Activated naive CD8-positive, alpha-beta T cell treated with anti-CD3 and anti-CD28 coated beads, Interleukin-2, amount 50 U/mL, for 24 hours (primary cell): ENCODE results near the gene RNU7-1.

Source experiments
- ATAC-seq: fragments of 150-1000 bp; cut with Tn5 transposase; one replicate; pipeline ENCODE4 v1.10.0; 2021
- DNase-seq: peaks from one replicate; pipeline ENCODE4 v3.0.0; 2021
- H3K27ac Mint-ChIP-seq: one replicate; pipeline ENCODE4 v1.8.0; 2021; ENCODE audit warnings: mild to moderate bottlenecking, mixed read lengths
- H3K27me3 Mint-ChIP-seq: one replicate; pipeline ENCODE4 v1.8.0; 2021; ENCODE audit warnings: mixed read lengths
- H3K36me3 Mint-ChIP-seq: one replicate; pipeline ENCODE4 v1.8.0; 2021; ENCODE audit warnings: low read depth, mixed read lengths
- H3K4me1 Mint-ChIP-seq: one replicate; pipeline ENCODE4 v1.8.0; 2021; ENCODE audit warnings: mixed read lengths
- H3K4me3 Mint-ChIP-seq: one replicate; pipeline ENCODE4 v1.8.0; 2021; ENCODE audit warnings: mild to moderate bottlenecking, moderate library complexity, mixed read lengths
- H3K9me3 Mint-ChIP-seq: one replicate; pipeline ENCODE4 v1.8.0; 2021; ENCODE audit warnings: mixed read lengths

The RNU7-1 gene

DNA sequence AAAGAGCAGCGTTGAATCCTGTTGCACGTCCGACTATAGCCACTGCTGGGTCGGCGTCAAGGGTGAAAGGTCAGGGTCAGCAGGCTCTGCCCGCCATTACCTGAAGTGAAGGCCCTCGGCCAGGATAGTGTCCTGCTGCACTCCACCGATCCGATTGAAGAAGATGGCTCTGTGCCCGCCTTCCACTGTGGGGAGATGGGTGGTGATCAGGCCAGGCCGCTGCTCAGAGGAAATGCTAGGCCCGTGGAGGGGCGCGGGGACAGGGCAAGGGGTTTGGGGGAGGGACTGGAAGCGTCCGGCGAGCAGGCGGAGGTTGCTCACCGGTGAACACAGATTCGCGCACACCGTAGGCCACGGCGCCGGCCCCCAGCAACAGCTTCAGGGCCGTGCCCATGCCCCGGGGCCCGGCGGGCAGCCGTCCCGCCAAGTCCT is 26.5 kb downstream of the RNU7-1 start:
- H3K4me1 Mint-ChIP-seq: peaks cover 75% of the 10 kb centered on the region
- DNase-seq: no peak

GRCh38 chr12:6974180-6974579 is 30.6 kb downstream of the RNU7-1 start:
- Mint-ChIP-seq H3K27ac (peak overlapping the region; percentile 99), H3K27me3 (no peaks in the 10 kb centered on the region), H3K4me3 (no peak overlapping the region), H3K9me3 (no peaks in the 10 kb centered on the region), H3K36me3 (peaks cover 67% of the 10 kb centered on the region), H3K4me1 (peaks cover 43% of the 10 kb centered on the region)
- DNase-seq (no peak), ATAC-seq (no peak)

More for the DNA sequence above, 26.5 kb downstream of the RNU7-1 start:
- Mint-ChIP-seq H3K27ac (peak overlapping the region; percentile 99), H3K4me3 (peak overlapping the region; percentile 98), H3K36me3 (peaks cover 76% of the 10 kb centered on the region), H3K9me3 (no peaks in the 10 kb centered on the region), H3K27me3 (no peaks in the 10 kb centered on the region)
- ATAC-seq: no peak

- DNase-seq (no peak), ATAC-seq (no peak)
- no peaks in the 10 kb centered on the region for H3K9me3 Mint-ChIP-seq
- H3K36me3 Mint-ChIP-seq: peaks cover 61% of the 10 kb centered on the region
- H3K4me1 Mint-ChIP-seq: peaks cover 39% of the 10 kb centered on the region
- no peaks in the 10 kb centered on the region for H3K27me3 Mint-ChIP-seq
- H3K4me3 Mint-ChIP-seq: no peak overlapping the region
- peak overlapping the region; percentile 49 for H3K27ac Mint-ChIP-seq
Measured at GRCh38 chr12:6975297-6976032, 31.8 kb downstream of the RNU7-1 start.

DNA sequence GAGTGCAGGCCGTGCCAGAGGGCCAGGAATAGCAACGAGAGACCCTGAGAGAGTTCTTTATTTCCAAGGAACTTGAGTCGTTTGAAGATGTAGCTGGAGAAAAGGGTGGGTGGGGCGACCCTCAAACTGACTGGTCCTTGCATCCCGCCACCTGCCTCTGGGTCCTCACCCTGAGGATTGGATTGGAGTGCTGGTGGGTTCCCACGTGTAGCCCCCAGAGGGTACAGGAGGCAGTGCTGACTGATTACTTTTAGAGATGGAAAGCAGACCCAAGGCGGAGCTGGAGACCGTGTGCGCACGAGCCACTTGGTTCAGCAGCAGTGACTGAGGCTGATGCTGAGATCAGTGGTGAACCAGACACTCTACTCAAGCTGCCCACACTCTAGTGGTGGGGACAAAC is 34.0 kb downstream of the RNU7-1 start:
- Mint-ChIP-seq H3K4me3 (no peak overlapping the region), H3K4me1 (peaks cover 23% of the 10 kb centered on the region), H3K9me3 (no peaks in the 10 kb centered on the region), H3K27me3 (no peaks in the 10 kb centered on the region), H3K36me3 (peaks cover 54% of the 10 kb centered on the region), H3K27ac (peak overlapping the region; percentile 27)
- no peak for DNase-seq
- ATAC-seq: no peak

DNA sequence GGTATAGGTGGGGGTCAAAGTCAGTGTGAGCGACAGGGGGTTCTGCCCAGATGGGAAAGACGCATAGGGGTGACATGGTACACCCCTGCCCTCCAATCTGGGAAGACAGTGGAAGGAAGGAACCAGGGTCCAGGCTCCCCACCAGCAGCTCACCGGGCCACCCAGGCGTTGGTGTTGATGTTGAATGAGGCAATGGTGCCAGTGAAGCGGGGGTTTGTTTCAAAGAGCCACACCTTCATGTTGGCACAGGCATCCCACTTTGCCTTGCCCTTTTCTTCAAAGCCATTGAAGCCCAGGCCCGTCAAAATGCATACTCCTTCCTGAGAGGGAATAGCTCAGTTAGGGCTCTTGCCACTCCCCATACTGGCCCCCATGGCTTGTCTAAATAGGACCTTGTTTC is 34.6 kb downstream of the RNU7-1 start:
- Mint-ChIP-seq H3K36me3 (peaks cover 53% of the 10 kb centered on the region), H3K4me1 (peaks cover 18% of the 10 kb centered on the region), H3K27ac (peak overlapping the region; percentile 35), H3K27me3 (no peaks in the 10 kb centered on the region), H3K9me3 (no peaks in the 10 kb centered on the region), H3K4me3 (no peak overlapping the region)
- no peak for DNase-seq
- no peak for ATAC-seq

- no peak overlapping the region for H3K4me3 Mint-ChIP-seq
- peaks cover 53% of the 10 kb centered on the region for H3K36me3 Mint-ChIP-seq
- H3K9me3 Mint-ChIP-seq: no peaks in the 10 kb centered on the region
- no peak for DNase-seq
- peak overlapping the region; percentile 35 for H3K27ac Mint-ChIP-seq
- ATAC-seq: no peak
- H3K27me3 Mint-ChIP-seq: no peaks in the 10 kb centered on the region
- peaks cover 15% of the 10 kb centered on the region for H3K4me1 Mint-ChIP-seq
Measured at GRCh38 chr12:6978611-6979011, 35.0 kb downstream of the RNU7-1 start.

DNA sequence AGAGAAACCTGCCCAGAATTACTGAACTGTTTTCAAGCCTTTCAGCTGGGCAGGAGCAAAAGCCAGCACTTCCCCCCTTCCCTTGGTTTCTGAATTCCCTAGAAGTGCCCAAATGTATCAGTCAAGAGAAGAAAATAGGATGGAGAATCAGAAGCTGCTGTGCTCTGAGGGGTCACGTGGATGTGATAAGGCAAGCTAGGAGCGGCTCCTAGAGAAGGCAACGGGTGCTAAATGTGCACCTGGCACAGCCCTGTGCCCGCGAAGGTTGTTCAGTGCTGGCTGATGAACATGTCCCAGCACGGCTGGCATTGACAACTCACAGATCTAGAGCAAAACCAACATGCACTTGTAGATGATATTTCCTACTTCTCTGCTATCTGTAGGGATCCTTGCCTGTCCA is 35.4 kb downstream of the RNU7-1 start:
- ATAC-seq (no peak), DNase-seq (no peak)
- Mint-ChIP-seq H3K4me1 (peaks cover 11% of the 10 kb centered on the region), H3K27me3 (no peaks in the 10 kb centered on the region), H3K9me3 (no peaks in the 10 kb centered on the region), H3K36me3 (peaks cover 49% of the 10 kb centered on the region), H3K27ac (peak overlapping the region; percentile 74), H3K4me3 (no peak overlapping the region)

DNA sequence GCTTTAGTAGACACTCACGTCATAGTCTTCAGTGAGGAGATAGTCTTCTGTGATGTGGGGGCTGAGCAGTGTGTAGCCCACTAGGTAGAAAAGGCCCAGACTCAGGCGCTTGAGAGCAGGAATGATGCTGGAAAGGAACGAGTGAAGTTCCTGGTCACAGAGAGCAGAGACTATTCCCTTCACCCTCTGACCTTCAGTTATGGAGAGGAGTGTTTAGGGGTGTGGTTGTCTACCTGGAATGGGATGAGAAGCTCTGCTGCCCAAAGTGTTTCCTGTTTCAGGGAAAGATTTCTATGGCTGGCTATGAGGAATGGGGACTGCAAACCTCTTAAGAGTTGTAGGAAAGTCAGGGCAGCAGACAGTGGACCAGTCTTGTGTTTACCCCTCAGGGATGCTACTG is 35.8 kb downstream of the RNU7-1 start:
- Mint-ChIP-seq H3K27ac (peak overlapping the region; percentile 74), H3K27me3 (no peaks in the 10 kb centered on the region), H3K4me3 (no peak overlapping the region), H3K36me3 (peaks cover 47% of the 10 kb centered on the region), H3K9me3 (no peaks in the 10 kb centered on the region), H3K4me1 (peaks cover 9% of the 10 kb centered on the region)
- no peak for ATAC-seq
- no peak for DNase-seq

DNA sequence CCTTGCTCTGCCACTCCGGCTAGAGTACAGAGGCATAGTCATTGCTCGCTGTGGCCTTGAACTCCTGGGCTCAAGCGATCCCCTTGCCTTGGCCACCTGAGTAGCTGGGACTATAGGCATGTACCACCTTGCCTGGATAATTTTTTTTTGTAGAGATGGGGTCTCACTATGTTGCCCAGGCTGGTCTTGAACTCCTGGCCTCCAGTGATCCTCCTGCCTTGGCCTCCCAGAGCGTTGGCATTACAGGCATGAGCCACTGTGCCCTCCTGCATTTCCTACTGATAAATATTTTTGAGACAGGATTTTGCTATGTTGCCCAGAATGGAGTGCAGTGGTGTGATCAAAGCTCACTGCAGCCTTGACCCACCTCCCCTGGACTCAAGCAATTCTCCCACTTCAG is 36.5 kb downstream of the RNU7-1 start:
- no peak overlapping the region for H3K27ac Mint-ChIP-seq
- no peak overlapping the region for H3K4me3 Mint-ChIP-seq
- peaks cover 44% of the 10 kb centered on the region for H3K36me3 Mint-ChIP-seq
- H3K9me3 Mint-ChIP-seq: no peaks in the 10 kb centered on the region
- DNase-seq (no peak), ATAC-seq (no peak)
- H3K27me3 Mint-ChIP-seq: no peaks in the 10 kb centered on the region
- peaks cover 7% of the 10 kb centered on the region for H3K4me1 Mint-ChIP-seq

- peaks cover 2% of the 10 kb centered on the region for H3K4me1 Mint-ChIP-seq
- no peaks in the 10 kb centered on the region for H3K9me3 Mint-ChIP-seq
- no peak for DNase-seq
- no peak overlapping the region for H3K27ac Mint-ChIP-seq
- peaks cover 38% of the 10 kb centered on the region for H3K36me3 Mint-ChIP-seq
- no peak overlapping the region for H3K4me3 Mint-ChIP-seq
- ATAC-seq: no peak
- H3K27me3 Mint-ChIP-seq: no peaks in the 10 kb centered on the region
Measured at GRCh38 chr12:6980740-6981139, 37.1 kb downstream of the RNU7-1 start.

- Mint-ChIP-seq H3K9me3 (no peaks in the 10 kb centered on the region), H3K36me3 (peaks cover 37% of the 10 kb centered on the region), H3K27ac (no peak overlapping the region), H3K27me3 (no peaks in the 10 kb centered on the region), H3K4me3 (no peak overlapping the region), H3K4me1 (no peaks in the 10 kb centered on the region)
- no peak for ATAC-seq
- DNase-seq: no peak
Measured at GRCh38 chr12:6981152-6982052, 37.8 kb downstream of the RNU7-1 start.

DNA sequence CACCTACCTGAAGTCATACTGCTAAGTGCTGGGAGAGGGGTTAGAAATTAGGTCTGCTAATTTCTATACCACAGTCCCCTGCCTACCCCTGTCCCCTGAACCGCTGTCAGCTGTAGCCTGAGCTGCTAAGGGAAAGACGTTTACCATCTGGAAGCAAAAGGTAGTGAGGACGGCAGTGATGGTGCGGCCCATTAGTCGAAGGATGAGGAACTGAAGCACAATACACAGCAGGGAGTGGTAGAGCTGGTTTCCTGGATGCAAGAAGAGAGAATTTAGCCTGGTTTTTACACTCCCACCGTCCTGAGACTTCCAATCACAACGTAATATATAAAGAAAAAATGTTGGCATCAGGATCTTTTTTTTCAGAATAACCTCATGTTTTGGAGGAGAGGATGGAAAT is 38.9 kb downstream of the RNU7-1 start:
- Mint-ChIP-seq H3K27ac (no peak overlapping the region), H3K4me1 (no peaks in the 10 kb centered on the region), H3K27me3 (no peaks in the 10 kb centered on the region), H3K9me3 (no peaks in the 10 kb centered on the region), H3K36me3 (peaks cover 28% of the 10 kb centered on the region), H3K4me3 (no peak overlapping the region)
- DNase-seq: no peak
- ATAC-seq: no peak

DNA sequence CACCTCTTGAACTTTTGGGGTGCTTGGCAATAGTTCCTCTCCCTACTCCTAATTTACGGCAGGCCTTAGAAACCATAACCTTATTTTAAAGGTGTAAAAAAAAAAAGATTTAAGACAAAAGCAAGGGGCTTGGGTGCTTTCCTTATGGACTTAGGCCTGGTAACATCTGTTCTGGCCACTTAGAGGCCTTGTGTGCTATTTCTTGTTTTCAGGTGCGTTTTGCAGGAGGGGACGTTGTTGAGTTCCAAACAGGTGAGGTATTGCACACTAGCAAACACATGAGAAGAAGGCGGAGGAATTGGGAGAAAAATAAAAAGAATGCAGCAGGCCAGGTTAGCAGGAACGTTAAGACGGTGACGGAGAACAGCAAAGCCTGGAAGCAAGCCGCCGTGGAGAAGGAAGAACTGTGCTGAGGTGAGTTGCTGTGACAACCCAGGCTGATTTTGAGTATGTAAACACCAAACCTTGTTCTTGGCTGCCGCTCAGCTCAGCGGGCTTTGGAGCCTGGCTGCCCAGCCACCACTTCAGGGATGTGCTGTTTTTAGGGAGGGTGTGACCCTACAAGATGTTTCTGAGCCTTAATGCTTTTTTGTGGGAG is 44.4 kb downstream of the RNU7-1 start:
- DNase-seq (no peak), ATAC-seq (no peak)
- Mint-ChIP-seq H3K27ac (no peak overlapping the region), H3K36me3 (peaks cover 31% of the 10 kb centered on the region), H3K9me3 (no peaks in the 10 kb centered on the region), H3K4me3 (no peak overlapping the region), H3K4me1 (no peaks in the 10 kb centered on the region), H3K27me3 (no peaks in the 10 kb centered on the region)
